C4-2B (cell line): ENCODE measurements around the gene FOXN3.

Experiments
- ZFX ChIP-seq: fragments of 450-650 bp; IDR thresholded peaks from 2 replicates; pipeline ENCODE4 v1.6.1; 2017
- TF ChIP-seq, protein P1 (sequence below): fragments of 450-650 bp; conservative IDR thresholded peaks from 2 replicates; pipeline ENCODE4 v1.5.1; 2017; ENCODE audit warnings: mild to moderate bottlenecking

GRCh38 chr14:89280600-89280999, 136.4 kb downstream of the FOXN3 start:
- TF ChIP-seq, protein P1, sequence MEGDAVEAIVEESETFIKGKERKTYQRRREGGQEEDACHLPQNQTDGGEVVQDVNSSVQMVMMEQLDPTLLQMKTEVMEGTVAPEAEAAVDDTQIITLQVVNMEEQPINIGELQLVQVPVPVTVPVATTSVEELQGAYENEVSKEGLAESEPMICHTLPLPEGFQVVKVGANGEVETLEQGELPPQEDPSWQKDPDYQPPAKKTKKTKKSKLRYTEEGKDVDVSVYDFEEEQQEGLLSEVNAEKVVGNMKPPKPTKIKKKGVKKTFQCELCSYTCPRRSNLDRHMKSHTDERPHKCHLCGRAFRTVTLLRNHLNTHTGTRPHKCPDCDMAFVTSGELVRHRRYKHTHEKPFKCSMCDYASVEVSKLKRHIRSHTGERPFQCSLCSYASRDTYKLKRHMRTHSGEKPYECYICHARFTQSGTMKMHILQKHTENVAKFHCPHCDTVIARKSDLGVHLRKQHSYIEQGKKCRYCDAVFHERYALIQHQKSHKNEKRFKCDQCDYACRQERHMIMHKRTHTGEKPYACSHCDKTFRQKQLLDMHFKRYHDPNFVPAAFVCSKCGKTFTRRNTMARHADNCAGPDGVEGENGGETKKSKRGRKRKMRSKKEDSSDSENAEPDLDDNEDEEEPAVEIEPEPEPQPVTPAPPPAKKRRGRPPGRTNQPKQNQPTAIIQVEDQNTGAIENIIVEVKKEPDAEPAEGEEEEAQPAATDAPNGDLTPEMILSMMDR = no peak
- TF ChIP-seq ZFX = no peak
